GM20000 (cell line): Measurements from ENCODE around the gene DUOX1.

Source experiments
- DNase-seq: peaks from one replicate; pipeline ENCODE4 v3.0.0; 2012; ENCODE audit warnings: low spot score
- TF ChIP-seq, protein P1 (sequence below): IDR thresholded peaks from 2 replicates; pipeline ENCODE4 v1.5.1; 2012; ENCODE audit warnings: mild to moderate bottlenecking, control low read depth; ENCODE audit errors: extremely low read depth, missing control alignments

The DUOX1 gene

DNA sequence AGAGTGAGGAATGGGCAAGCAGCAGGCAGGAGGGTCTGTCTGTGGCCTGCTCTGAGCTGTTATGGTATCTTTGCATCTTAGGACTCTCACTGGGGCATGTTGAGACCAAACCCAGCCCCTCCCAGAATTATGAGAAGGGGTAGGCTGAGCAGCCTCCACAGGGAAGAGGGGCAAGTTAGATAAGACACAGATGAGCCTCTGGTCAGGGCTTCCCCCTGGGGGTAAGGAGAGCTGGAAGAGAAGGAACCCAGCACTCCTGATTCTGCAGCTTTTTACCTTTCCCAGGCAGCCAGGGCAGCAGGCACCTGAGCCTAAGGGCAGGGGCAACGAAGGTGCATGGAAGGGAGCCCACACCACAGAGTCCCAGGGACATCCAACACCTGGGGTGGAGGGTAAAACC, 19.3 kb downstream of the DUOX1 start:
- no peak for DNase-seq
- TF ChIP-seq, protein P1, sequence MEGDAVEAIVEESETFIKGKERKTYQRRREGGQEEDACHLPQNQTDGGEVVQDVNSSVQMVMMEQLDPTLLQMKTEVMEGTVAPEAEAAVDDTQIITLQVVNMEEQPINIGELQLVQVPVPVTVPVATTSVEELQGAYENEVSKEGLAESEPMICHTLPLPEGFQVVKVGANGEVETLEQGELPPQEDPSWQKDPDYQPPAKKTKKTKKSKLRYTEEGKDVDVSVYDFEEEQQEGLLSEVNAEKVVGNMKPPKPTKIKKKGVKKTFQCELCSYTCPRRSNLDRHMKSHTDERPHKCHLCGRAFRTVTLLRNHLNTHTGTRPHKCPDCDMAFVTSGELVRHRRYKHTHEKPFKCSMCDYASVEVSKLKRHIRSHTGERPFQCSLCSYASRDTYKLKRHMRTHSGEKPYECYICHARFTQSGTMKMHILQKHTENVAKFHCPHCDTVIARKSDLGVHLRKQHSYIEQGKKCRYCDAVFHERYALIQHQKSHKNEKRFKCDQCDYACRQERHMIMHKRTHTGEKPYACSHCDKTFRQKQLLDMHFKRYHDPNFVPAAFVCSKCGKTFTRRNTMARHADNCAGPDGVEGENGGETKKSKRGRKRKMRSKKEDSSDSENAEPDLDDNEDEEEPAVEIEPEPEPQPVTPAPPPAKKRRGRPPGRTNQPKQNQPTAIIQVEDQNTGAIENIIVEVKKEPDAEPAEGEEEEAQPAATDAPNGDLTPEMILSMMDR = no peak

DNA sequence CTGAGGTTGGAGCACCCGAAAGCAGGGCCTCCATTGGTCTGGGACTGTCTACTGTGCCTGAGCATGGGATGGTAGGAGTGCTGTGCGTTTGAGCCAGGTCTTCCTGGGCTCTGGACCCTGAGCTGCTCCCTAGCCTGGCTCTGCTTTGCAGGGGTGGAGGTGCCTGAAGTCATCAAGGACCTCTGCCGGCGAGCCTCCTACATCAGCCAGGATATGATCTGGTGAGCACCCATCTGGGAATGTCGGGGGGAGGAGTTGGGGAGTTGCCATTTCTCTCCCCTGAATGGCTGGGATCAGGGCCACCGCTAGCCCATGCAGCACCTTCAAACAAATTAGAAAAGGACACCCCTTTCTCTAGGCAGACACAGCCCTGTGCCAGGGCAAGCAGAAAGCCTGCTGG, 20.7 kb downstream of the DUOX1 start:
- TF ChIP-seq, protein P1 = no peak
- no peak for DNase-seq

DNA sequence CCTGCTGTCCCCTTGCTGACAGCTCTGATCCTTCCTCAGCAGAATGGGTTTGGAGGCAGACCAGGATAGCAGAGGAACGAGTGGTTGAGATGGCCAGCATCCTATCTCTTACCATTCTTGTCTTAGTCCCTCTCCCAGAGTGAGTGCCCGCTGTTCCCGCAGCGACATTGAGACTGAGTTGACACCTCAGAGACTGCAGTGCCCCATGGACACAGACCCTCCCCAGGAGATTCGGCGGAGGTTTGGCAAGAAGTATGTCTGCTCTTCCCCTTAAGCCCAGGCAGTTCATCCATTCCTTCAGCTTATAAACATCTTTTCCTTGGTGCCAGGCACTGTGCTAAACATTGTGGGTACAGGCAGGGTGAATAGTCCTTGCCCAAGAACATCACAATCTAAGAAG, 21.2 kb downstream of the DUOX1 start:
- TF ChIP-seq, protein P1 = no peak
- no peak for DNase-seq

GRCh38 chr15:45151998-45152828, 22.4 kb downstream of the DUOX1 start:
- no peak for DNase-seq
- TF ChIP-seq, protein P1 = no peak

GRCh38 chr15:45155739-45156138, 25.9 kb downstream of the DUOX1 start:
- DNase-seq = no peak
- TF ChIP-seq, protein P1 = no peak

- no peak for DNase-seq
- TF ChIP-seq, protein P1 = no peak
Measured at GRCh38 chr15:45156744-45157455, 27.1 kb downstream of the DUOX1 start.

DNA sequence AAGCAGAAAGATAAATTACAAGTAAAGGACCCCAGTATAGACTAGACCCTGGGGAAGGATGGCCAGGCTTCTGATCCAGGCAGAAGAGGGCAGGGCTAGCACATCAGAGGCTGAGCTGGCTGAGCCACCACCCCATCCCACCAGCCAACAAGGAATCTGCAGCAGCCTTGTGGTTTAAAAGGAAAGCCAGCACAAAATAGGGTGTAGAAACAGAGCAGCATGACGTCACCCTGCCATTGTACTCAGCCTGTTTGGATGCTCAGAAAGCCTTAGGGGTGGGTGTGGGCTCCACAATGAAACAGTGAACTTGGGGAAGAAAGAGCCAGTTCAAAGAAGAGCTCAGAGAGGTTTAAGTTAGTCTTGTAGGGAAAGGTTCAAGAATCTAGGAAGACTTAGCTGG, 28.2 kb downstream of the DUOX1 start:
- TF ChIP-seq, protein P1 = no peak
- DNase-seq = no peak
